SK-N-SH treated with all-trans-retinoic acid at 6 μM for 48 hours (cell line): ENCODE results near the gene NOM1.

Experiments used
- ATAC-seq: fragments of 200-7000 bp; cut with Tn5 transposase; 3 replicates; pipeline ENCODE4 v1.9.1; 2020; ENCODE audit warnings: mild to moderate bottlenecking, moderate library complexity
- ARNTL ChIP-seq: fragments of 450-650 bp; formaldehyde crosslinking; IDR thresholded peaks from 2 replicates; pipeline ENCODE4 v1.5.0; 2020; ENCODE audit warnings: low read depth, mild to moderate bottlenecking, moderate library complexity, borderline replicate concordance
- CSDC2 ChIP-seq: fragments of 250-450 bp; sonication (Bioruptor Pico); IDR thresholded peaks from 2 replicates; pipeline ENCODE4 v1.5.0; 2020; ENCODE audit warnings: mild to moderate bottlenecking, moderate library complexity
- ESRRG ChIP-seq: fragments of 250-450 bp; sonication (Bioruptor Pico); IDR thresholded peaks from 2 replicates; pipeline ENCODE4 v1.6.1; 2021; ENCODE audit warnings: mild to moderate bottlenecking
- GLIS3 ChIP-seq: fragments of 250-450 bp; sonication (Bioruptor Pico); IDR thresholded peaks from 2 replicates; pipeline ENCODE4 v1.5.0; 2020; ENCODE audit warnings: mild to moderate bottlenecking, moderate library complexity
- ISL1 ChIP-seq: fragments of 250-450 bp; sonication (Bioruptor Pico); IDR thresholded peaks from 2 replicates; pipeline ENCODE4 v2.1.2; 2022; ENCODE audit warnings: mild to moderate bottlenecking, moderate library complexity
- OSR1 ChIP-seq: fragments of 250-450 bp; sonication (Bioruptor Pico); IDR thresholded peaks from 2 replicates; pipeline ENCODE4 v1.8.0; 2022; ENCODE audit warnings: moderate library complexity, mild to moderate bottlenecking, inconsistent platforms
- PPARA ChIP-seq: fragments of 250-450 bp; sonication (Bioruptor Pico); IDR thresholded peaks from 2 replicates; pipeline ENCODE4 v1.5.0; 2020; ENCODE audit warnings: mild to moderate bottlenecking, borderline replicate concordance
- RARB ChIP-seq: fragments of 250-450 bp; sonication (Bioruptor Pico); IDR thresholded peaks from 2 replicates; pipeline ENCODE4 v1.8.0; 2021; ENCODE audit warnings: mild to moderate bottlenecking, moderate library complexity
- TCF4 ChIP-seq: fragments of 250-450 bp; sonication (Bioruptor Pico); IDR thresholded peaks from 2 replicates; pipeline ENCODE4 v1.8.0; 2021; ENCODE audit warnings: mild to moderate bottlenecking, moderate library complexity, borderline replicate concordance
- TOX ChIP-seq: fragments of 250-450 bp; sonication (Bioruptor Pico); IDR thresholded peaks from 2 replicates; pipeline ENCODE4 v1.8.0; 2021; ENCODE audit warnings: mild to moderate bottlenecking, moderate library complexity, borderline replicate concordance
- ZFP3 ChIP-seq: fragments of 250-450 bp; sonication (Bioruptor Pico); IDR thresholded peaks from 2 replicates; pipeline ENCODE4 v1.5.0; 2020; ENCODE audit warnings: mild to moderate bottlenecking, moderate library complexity
- ZFP30 ChIP-seq: fragments of 450-650 bp; formaldehyde crosslinking; IDR thresholded peaks from 2 replicates; pipeline ENCODE4 v1.5.0; 2022; ENCODE audit warnings: mild to moderate bottlenecking, moderate library complexity
- ZNF70 ChIP-seq: fragments of 450-650 bp; formaldehyde crosslinking; IDR thresholded peaks from 2 replicates; pipeline ENCODE4 v1.5.0; 2020; ENCODE audit warnings: mild to moderate bottlenecking, moderate library complexity
- ZNF8 ChIP-seq: fragments of 450-650 bp; formaldehyde crosslinking; IDR thresholded peaks from 2 replicates; pipeline ENCODE4 v1.5.0; 2020; ENCODE audit warnings: mild to moderate bottlenecking, moderate library complexity
- TF ChIP-seq, protein P1 (sequence below): fragments of 250-450 bp; sonication (Bioruptor Pico); IDR thresholded peaks from 2 replicates; pipeline ENCODE4 v1.5.0; 2020; ENCODE audit warnings: mild to moderate bottlenecking, moderate library complexity
- TF ChIP-seq, protein P2 (sequence below): fragments of 250-450 bp; sonication (Bioruptor Pico); IDR thresholded peaks from 2 replicates; pipeline ENCODE4 v1.8.0; 2021; ENCODE audit warnings: low read depth, mild to moderate bottlenecking, moderate library complexity, borderline replicate concordance
- TF ChIP-seq, protein P3 (sequence below): fragments of 250-450 bp; sonication (Bioruptor Pico); IDR thresholded peaks from 2 replicates; pipeline ENCODE4 v1.8.0; 2020; ENCODE audit warnings: mild to moderate bottlenecking, moderate library complexity, borderline replicate concordance
- TF ChIP-seq, protein P4 (sequence below): fragments of 250-450 bp; sonication (Bioruptor Pico); IDR thresholded peaks from 2 replicates; pipeline ENCODE4 v1.5.1; 2021; ENCODE audit warnings: mild to moderate bottlenecking, moderate library complexity
- TF ChIP-seq, protein P5 (sequence below): fragments of 250-450 bp; sonication (Bioruptor Pico); IDR thresholded peaks from 2 replicates; pipeline ENCODE4 v1.5.1; 2020; ENCODE audit warnings: low read depth, mild to moderate bottlenecking, moderate library complexity

The NOM1 gene

DNA sequence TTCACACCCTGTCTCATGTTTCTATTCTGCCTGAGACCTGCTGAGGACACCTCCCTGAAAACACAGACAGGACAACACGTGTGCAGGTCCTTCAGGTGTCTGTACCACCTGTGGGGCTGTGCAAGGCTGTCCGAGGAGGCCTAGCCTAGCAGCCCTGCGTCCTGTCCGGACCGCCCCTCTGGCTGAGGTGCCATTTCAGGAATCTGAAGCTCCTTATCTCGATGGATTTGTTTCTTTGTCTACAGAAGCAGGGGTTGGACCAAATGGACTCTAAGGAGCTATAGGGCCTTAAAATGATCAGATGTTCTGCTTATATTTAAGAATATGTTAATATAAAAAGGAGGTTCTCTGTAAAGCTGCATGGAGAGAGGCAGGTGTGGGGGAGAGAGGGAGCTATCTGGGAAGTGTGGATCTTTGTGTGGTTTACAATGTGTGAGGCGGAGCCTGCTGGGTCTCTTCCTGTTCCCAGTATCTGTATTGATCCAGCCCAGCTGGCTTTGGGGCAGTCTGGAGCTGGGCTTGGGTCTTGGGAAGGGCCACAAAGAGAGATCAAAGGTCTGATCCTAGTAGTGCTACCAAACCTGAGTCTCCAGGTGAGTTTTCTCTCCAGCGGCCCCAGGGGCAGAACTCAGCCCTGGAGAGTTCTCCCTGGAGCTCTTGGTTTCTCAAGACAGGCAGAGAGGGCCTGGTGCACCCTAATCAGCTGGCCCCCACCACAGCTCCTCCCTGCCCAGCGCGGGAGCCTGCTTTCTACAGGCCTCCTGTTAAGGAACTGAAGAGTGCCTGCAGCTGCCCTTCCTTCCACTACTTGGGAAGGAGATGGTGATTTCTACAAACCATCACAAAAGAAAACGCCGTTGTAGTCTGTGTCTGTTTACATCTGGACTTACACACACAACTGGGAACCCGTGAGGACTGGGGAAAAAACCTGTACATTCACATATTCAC, 64.4 kb downstream of the NOM1 start:
- no peak for ATAC-seq
- TF ChIP-seq, protein P1, sequence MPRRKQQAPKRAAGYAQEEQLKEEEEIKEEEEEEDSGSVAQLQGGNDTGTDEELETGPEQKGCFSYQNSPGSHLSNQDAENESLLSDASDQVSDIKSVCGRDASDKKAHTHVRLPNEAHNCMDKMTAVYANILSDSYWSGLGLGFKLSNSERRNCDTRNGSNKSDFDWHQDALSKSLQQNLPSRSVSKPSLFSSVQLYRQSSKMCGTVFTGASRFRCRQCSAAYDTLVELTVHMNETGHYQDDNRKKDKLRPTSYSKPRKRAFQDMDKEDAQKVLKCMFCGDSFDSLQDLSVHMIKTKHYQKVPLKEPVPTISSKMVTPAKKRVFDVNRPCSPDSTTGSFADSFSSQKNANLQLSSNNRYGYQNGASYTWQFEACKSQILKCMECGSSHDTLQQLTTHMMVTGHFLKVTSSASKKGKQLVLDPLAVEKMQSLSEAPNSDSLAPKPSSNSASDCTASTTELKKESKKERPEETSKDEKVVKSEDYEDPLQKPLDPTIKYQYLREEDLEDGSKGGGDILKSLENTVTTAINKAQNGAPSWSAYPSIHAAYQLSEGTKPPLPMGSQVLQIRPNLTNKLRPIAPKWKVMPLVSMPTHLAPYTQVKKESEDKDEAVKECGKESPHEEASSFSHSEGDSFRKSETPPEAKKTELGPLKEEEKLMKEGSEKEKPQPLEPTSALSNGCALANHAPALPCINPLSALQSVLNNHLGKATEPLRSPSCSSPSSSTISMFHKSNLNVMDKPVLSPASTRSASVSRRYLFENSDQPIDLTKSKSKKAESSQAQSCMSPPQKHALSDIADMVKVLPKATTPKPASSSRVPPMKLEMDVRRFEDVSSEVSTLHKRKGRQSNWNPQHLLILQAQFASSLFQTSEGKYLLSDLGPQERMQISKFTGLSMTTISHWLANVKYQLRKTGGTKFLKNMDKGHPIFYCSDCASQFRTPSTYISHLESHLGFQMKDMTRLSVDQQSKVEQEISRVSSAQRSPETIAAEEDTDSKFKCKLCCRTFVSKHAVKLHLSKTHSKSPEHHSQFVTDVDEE (CRISPR knock-in tag): no peak
- TF ChIP-seq, protein P2, sequence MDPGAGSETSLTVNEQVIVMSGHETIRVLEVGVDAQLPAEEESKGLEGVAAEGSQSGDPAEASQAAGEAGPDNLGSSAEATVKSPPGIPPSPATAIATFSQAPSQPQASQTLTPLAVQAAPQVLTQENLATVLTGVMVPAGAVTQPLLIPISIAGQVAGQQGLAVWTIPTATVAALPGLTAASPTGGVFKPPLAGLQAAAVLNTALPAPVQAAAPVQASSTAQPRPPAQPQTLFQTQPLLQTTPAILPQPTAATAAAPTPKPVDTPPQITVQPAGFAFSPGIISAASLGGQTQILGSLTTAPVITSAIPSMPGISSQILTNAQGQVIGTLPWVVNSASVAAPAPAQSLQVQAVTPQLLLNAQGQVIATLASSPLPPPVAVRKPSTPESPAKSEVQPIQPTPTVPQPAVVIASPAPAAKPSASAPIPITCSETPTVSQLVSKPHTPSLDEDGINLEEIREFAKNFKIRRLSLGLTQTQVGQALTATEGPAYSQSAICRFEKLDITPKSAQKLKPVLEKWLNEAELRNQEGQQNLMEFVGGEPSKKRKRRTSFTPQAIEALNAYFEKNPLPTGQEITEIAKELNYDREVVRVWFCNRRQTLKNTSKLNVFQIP (CRISPR knock-in tag): no peak
- TF ChIP-seq ZFP30: no peak
- no peak for TF ChIP-seq TOX (CRISPR knock-in tag)
- TF ChIP-seq PPARA (CRISPR knock-in tag): no peak
- no peak for TF ChIP-seq ZNF8 (CRISPR knock-in tag)
- TF ChIP-seq, protein P3, sequence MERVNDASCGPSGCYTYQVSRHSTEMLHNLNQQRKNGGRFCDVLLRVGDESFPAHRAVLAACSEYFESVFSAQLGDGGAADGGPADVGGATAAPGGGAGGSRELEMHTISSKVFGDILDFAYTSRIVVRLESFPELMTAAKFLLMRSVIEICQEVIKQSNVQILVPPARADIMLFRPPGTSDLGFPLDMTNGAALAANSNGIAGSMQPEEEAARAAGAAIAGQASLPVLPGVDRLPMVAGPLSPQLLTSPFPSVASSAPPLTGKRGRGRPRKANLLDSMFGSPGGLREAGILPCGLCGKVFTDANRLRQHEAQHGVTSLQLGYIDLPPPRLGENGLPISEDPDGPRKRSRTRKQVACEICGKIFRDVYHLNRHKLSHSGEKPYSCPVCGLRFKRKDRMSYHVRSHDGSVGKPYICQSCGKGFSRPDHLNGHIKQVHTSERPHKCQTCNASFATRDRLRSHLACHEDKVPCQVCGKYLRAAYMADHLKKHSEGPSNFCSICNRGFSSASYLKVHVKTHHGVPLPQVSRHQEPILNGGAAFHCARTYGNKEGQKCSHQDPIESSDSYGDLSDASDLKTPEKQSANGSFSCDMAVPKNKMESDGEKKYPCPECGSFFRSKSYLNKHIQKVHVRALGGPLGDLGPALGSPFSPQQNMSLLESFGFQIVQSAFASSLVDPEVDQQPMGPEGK (CRISPR knock-in tag): no peak
- no peak for TF ChIP-seq ESRRG
- TF ChIP-seq ZNF70 (CRISPR knock-in tag): no peak
- TF ChIP-seq ISL1 (CRISPR knock-in tag): no peak
- TF ChIP-seq TCF4 (CRISPR knock-in tag): no peak
- TF ChIP-seq, protein P4, sequence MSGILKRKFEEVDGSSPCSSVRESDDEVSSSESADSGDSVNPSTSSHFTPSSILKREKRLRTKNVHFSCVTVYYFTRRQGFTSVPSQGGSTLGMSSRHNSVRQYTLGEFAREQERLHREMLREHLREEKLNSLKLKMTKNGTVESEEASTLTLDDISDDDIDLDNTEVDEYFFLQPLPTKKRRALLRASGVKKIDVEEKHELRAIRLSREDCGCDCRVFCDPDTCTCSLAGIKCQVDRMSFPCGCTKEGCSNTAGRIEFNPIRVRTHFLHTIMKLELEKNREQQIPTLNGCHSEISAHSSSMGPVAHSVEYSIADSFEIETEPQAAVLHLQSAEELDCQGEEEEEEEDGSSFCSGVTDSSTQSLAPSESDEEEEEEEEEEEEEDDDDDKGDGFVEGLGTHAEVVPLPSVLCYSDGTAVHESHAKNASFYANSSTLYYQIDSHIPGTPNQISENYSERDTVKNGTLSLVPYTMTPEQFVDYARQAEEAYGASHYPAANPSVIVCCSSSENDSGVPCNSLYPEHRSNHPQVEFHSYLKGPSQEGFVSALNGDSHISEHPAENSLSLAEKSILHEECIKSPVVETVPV (CRISPR knock-in tag): no peak
- TF ChIP-seq ARNTL: no peak
- TF ChIP-seq RARB (CRISPR knock-in tag): no peak
- TF ChIP-seq, protein P5, sequence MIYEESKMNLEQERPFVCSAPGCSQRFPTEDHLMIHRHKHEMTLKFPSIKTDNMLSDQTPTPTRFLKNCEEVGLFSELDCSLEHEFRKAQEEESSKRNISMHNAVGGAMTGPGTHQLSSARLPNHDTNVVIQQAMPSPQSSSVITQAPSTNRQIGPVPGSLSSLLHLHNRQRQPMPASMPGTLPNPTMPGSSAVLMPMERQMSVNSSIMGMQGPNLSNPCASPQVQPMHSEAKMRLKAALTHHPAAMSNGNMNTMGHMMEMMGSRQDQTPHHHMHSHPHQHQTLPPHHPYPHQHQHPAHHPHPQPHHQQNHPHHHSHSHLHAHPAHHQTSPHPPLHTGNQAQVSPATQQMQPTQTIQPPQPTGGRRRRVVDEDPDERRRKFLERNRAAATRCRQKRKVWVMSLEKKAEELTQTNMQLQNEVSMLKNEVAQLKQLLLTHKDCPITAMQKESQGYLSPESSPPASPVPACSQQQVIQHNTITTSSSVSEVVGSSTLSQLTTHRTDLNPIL (CRISPR knock-in tag): no peak
- no peak for TF ChIP-seq GLIS3 (CRISPR knock-in tag)

DNA sequence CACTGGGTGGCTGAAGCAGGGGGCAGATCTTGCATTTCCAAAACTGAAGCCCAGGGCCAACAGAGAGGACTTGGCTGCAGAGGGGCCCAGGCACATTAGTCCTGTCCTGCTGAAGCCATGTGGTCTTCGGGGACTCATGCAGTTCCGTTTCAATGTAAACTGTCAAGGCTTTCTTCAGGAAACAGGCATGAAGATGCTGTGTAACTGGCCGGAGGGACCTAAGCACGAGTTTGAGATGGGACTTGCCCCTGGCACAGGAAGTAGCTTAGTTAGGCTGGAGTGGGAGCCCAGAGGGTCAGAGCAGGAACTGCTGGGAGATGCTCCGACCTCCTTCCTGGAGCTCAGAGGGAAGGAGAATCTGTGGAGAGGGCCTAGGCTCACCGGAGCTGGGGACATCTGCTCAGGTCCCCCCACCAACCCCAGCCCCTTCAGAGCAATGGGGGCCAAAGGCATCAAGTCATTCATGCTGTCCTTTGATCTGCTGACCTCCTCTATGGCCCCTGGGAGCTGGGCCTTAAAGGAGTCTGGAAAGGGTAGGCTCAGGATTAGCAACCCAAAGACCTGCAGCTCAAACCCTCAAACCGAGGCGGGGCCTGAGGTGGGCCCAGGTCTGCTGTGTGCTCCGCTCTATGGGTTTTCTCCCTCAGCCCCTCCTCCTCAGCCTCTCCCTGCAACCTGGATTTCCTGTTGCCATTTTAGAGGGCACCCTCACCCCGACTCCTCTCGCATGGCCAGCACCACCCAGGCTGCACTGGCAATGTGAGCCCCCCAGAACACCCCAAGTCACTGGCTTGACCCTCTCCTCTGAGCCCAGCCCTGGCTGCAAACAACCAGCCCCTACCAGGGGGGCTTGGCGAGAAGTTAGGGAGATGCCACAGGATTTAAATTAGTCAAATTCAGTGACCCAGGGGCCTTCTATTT, 65.4 kb downstream of the NOM1 start:
- ATAC-seq: no peak
- no peak for TF ChIP-seq ZNF8 (CRISPR knock-in tag)
- no peak for TF ChIP-seq RARB (CRISPR knock-in tag)
- TF ChIP-seq, protein P4 (CRISPR knock-in tag): no peak
- no peak for TF ChIP-seq CSDC2 (CRISPR knock-in tag)
- no peak for TF ChIP-seq ZFP3
- no peak for TF ChIP-seq OSR1
- no peak for TF ChIP-seq ARNTL
- TF ChIP-seq, all 23 proteins: peak for 0
